AG09309 (cell line): ENCODE results near the gene MYBPC2.

ENCODE experiments used
- DNase-seq: peaks from one replicate; pipeline ENCODE4 v3.0.0-alpha.2; 2010; ENCODE audit warnings: low read depth
- H3K4me3 ChIP-seq: 2 replicates; pipeline ENCODE4 v1.5.1; 2011; ENCODE audit warnings: mild to moderate bottlenecking, low read depth, low read length, moderate library complexity; ENCODE audit not compliant: control insufficient read depth
- CTCF ChIP-seq: IDR thresholded peaks from 2 replicates; pipeline ENCODE4 v1.5.1; 2011; ENCODE audit warnings: mild to moderate bottlenecking, low read depth, low read length, inconsistent platforms; ENCODE audit not compliant: insufficient read depth, control insufficient read depth; ENCODE audit errors: missing control alignments

Gene MYBPC2

GRCh38 chr19:50417111-50418081, 15.3 kb upstream of the MYBPC2 start:
- H3K4me3 ChIP-seq: no peak overlapping the region
- no peak for DNase-seq

GRCh38 chr19:50418176-50419021, 14.3 kb upstream of the MYBPC2 start, which contains the start of gene SPIB:
TSS of gene SPIB (plus strand) at chr19:50418938. CDS start at chr19:50418963, 25 bp downstream.
- DNase-seq: no peak
- no peak within 1 kb of the TSS for H3K4me3 ChIP-seq
- no peak for TF ChIP-seq CTCF

More at GRCh38 chr19:50417111-50418081, 15.3 kb upstream of the MYBPC2 start:
- TF ChIP-seq CTCF: no peak

GRCh38 chr19:50419022-50419579, 13.6 kb upstream of the MYBPC2 start:
- TF ChIP-seq CTCF: no peak
- DNase-seq: no peak
- no peak overlapping the region for H3K4me3 ChIP-seq

GRCh38 chr19:50419580-50420035, 13.1 kb upstream of the MYBPC2 start:
- H3K4me3 ChIP-seq: no peak overlapping the region
- no peak for DNase-seq
- no peak for TF ChIP-seq CTCF

GRCh38 chr19:50420127-50420526, 12.6 kb upstream of the MYBPC2 start:
- H3K4me3 ChIP-seq: no peak overlapping the region
- no peak for TF ChIP-seq CTCF
- no peak for DNase-seq

GRCh38 chr19:50420808-50421207, 11.9 kb upstream of the MYBPC2 start:
- no peak for TF ChIP-seq CTCF
- no peak overlapping the region for H3K4me3 ChIP-seq
- no peak for DNase-seq
